HG03025 (cell line): ENCODE results near the gene FAM83F.

Experiments
- ATAC-seq: cut with Tn5 transposase; IDR thresholded peaks from one replicate; pipeline ENCODE4 v1.9.1; 2021; ENCODE audit warnings: mild to moderate bottlenecking, moderate library complexity; ENCODE audit not compliant: unreplicated experiment, low FRiP score

FAM83F gene

DNA sequence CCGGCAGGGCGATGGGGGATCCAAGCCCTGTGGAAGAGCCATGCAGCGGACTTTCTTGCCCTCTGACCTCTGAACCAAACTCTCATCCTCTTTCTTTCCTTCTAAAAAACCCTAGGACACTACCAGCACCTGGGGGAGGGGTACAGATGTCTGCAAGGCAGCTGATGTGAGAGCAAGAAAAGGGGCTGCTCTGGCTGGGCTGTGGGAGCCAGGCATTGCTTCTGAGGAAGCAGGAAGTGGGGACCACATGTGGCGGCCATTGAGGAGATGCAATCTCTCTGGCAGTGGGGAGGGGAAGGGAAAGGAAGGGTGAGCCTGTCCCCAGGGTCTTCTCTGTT lies 36.0 kb downstream of the FAM83F start:
- ATAC-seq: no peak

DNA sequence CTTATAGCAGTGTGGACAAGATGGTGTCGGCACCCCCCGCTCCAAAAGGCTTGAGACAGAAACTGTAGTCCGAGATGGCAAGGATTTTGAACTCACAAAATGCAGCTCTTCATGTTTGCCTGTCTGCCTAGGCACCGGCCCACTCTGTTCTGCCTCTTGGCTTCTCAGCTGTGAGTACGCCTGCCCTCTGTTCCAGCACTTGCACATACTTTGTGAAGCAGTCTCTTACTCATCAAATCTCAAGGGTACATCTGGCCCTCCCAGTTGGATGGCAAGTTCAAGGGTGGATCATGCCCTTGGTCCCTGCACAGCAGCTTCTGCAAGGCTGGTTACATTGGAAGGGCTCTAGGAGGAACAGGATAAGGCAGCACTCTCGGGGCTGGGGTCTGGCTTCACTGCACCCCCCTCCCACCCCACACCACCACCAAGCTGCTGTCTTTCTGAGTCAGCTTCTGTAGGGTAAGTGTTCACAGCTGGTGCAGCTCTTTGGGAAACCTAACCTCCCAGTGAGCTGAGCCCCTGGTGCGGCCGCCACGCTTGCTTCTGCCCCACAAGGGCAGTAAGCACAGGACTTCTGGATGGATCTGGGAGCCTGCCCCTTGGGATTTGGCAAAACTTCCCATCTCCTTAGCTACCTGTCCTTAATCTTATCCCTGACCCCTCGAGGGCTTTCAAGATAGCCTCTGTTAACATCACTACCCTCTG lies 37.2 kb downstream of the FAM83F start:
- no peak for ATAC-seq

GRCh38 chr22:40033586-40034380 lies 39.0 kb downstream of the FAM83F start:
- ATAC-seq: no peak

- no peak for ATAC-seq
These were observed 40.6 kb downstream of the FAM83F start for GRCh38 chr22:40035351-40035750.

DNA sequence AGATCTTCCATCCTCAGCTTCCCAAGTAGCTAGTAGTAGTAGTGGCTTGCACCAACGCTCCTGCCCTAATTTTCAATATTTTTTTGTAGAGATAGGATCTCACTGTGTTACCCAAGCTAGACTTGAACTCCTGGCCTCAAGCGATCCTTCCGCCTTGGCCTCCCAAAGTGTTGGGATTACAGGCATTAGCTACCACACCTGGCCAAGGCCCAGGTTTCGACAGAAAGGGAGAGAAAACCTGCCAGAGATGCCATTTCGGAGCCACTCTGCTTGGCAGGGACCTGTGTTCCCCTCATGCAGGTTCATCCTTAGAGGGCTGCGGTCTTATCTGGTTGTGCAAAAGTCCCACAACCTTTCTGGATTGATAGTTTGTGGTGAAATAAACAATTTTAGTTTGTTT lies 41.4 kb downstream of the FAM83F start:
- no peak for ATAC-seq

- ATAC-seq: no peak
These were observed 42.0 kb downstream of the FAM83F start for GRCh38 chr22:40036591-40037225.

GRCh38 chr22:40037320-40037719 lies 42.6 kb downstream of the FAM83F start:
- ATAC-seq: no peak

GRCh38 chr22:40039482-40040115 lies 44.8 kb downstream of the FAM83F start:
- ATAC-seq: no peak

- ATAC-seq: no peak
These were observed 46.2 kb downstream of the FAM83F start for GRCh38 chr22:40040927-40041326.

DNA sequence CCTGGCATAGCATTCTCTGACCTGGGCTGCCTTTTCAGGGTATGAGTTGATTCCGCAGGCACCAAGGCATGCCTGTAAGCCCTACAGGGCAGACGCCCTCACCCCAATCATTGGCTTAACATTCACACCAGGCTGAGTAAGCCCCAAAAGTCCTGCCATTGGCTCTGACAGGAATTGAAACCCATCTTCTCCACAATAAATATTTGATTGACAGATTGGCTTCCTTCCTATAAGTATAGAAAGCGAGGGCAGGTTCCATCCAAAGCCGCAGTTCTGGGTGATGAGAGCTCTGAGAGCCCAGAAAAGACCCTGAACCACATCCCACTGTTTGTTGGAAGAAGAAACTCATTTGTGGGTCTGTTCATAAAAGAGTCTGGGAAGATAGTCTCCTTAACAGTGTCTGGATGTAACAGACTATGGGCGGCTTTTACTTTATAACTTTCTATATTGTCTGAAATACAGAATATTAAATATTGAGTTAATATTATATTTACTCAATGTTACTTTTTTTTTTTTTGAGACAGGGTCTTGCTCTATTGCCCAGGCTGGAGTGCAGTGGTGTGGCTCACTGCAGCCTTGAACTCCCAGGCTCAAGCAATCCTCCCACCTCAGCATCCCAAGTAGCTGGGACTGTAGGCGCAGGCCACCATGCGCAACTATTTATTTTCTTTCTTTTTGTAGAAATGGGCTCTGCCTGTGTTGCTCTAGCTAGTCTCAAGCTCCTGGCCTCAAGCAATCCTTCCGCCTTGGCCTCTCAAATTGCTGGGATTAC lies 46.8 kb downstream of the FAM83F start:
- no peak for ATAC-seq

GRCh38 chr22:40042312-40042711 lies 47.6 kb downstream of the FAM83F start:
- no peak for ATAC-seq

- ATAC-seq: no peak
These were observed 48.3 kb downstream of the FAM83F start for GRCh38 chr22:40043081-40043480.

DNA sequence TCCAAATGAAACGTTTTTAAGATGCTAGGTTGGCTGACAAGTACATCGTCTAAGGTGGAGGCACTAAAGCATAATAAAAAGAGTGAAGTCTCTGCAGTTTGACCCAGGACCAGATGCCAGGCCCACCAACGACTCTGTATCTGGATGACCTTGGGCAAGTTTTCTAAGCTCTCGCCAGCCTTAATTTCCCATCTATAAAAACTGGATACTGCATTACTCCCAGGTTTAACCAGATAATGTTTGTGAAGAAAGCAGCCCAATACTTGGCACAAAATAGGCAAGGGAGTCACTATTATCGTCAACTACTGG lies 49.0 kb downstream of the FAM83F start:
- no peak for ATAC-seq

- peak; percentile 75 for ATAC-seq
These were observed 49.5 kb downstream of the FAM83F start for GRCh38 chr22:40044102-40044869.

GRCh38 chr22:40044870-40045834 lies 50.4 kb downstream of the FAM83F start:
- ATAC-seq: peak; percentile 20

DNA sequence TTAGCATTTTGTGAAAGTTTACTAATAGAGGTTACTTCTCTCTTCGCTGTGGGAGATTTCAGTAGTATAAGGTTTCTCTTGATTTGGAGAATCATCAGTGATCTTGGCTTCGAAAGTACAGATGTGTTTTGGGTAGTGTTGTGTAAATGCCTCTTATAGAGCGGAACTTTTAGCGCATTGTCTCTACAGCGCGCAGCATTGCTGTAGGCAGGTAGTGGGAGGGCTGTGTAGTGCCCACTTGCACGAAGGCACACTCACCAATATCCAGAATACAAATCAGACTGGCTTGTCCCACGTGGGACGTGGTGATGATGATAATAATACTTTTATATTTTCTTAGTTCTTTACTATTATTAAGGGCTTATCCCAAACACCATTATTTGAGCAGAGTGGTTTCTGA lies 51.4 kb downstream of the FAM83F start:
- no peak for ATAC-seq

- ATAC-seq: peak; percentile 71
These were observed 55.5 kb downstream of the FAM83F start for GRCh38 chr22:40050258-40050657.

GRCh38 chr22:40051322-40051721 lies 56.6 kb downstream of the FAM83F start:
- ATAC-seq: no peak

DNA sequence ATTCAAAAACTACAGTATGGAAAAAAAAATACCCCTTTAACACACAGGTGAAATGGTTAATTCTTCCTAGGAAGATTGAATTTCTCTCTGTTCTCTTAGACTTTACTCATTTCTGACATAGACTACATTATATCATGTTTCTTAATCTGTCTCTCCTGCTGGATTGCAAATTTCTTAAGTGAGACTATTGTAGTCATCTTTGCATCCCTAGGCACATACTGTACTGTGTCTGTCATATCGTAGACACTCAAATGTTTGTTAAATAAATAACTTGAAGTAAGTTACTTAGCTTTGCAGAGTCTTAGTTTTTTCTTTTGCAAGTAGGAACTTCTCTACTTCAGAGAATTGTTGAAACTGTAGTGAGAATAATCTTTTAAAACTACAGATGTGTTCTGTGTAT lies 58.7 kb downstream of the FAM83F start:
- ATAC-seq: no peak
